Glutamatergic neuron (in vitro differentiated cells): ENCODE data around the gene CCDC3. TPM values are rescaled to one million over a fixed set of nuclear protein-coding genes. Genes with fewer than 3 reads are reported as not detected.

Source experiments
- DNase-seq: peaks from one replicate; pipeline ENCODE4 v3.0.0; 2022
- H3K27ac Mint-ChIP-seq: one replicate; pipeline ENCODE4 v1.8.0; 2020; ENCODE audit warnings: mild to moderate bottlenecking, mixed read lengths, inconsistent platforms; ENCODE audit not compliant: unreplicated experiment
- H3K27me3 Mint-ChIP-seq: one replicate; pipeline ENCODE4 v1.8.0; 2020; ENCODE audit warnings: mild to moderate bottlenecking, moderate library complexity, mixed read lengths, inconsistent platforms; ENCODE audit not compliant: unreplicated experiment
- H3K36me3 Mint-ChIP-seq: one replicate; pipeline ENCODE4 v1.8.0; 2020; ENCODE audit warnings: mild to moderate bottlenecking, mixed read lengths, inconsistent platforms; ENCODE audit not compliant: unreplicated experiment
- H3K4me1 Mint-ChIP-seq: one replicate; pipeline ENCODE4 v1.8.0; 2020; ENCODE audit warnings: mild to moderate bottlenecking, low read depth, mixed read lengths, inconsistent platforms; ENCODE audit not compliant: unreplicated experiment
- H3K4me3 Mint-ChIP-seq: one replicate; pipeline ENCODE4 v1.8.0; 2020; ENCODE audit warnings: mild to moderate bottlenecking, mixed read lengths, inconsistent platforms; ENCODE audit not compliant: unreplicated experiment
- H3K9me3 Mint-ChIP-seq: one replicate; pipeline ENCODE4 v1.8.0; 2020; ENCODE audit warnings: mild to moderate bottlenecking, moderate library complexity, mixed read lengths, inconsistent platforms; ENCODE audit not compliant: unreplicated experiment
- CTCF ChIP-seq: fragments of 200-600 bp; sonication (generic); IDR thresholded peaks from one replicate; pipeline ENCODE4 v1.5.0; 2021; ENCODE audit not compliant: partially characterized antibody, unreplicated experiment
- total RNA-seq: library from RNA; stranded (reverse); fragmentation: NEBNext Ultra II Directional; extraction: Animal tissue kit (Norgen Biotek cat#: 25700); gene quantifications from one replicate; pipeline ENCODE4 v1.2.1, GENCODE V29; 2021; ENCODE audit not compliant: unreplicated experiment

Gene CCDC3
- total RNA-seq, 1 donor from 2014 or later = 13.8 TPM

GRCh38 chr10:12906051-12906541, 95.4 kb downstream of the CCDC3 start:
- Mint-ChIP-seq H3K4me3 (no peak overlapping the region), H3K27ac (no peak overlapping the region), H3K9me3 (peaks cover 6% of the 10 kb centered on the region), H3K27me3 (no peaks in the 10 kb centered on the region), H3K36me3 (no peaks in the 10 kb centered on the region), H3K4me1 (peaks cover 12% of the 10 kb centered on the region)
- no peak for DNase-seq
- TF ChIP-seq CTCF = no peak

- Mint-ChIP-seq H3K9me3 (peaks cover 7% of the 10 kb centered on the region), H3K27ac (no peak overlapping the region), H3K4me1 (peaks cover 12% of the 10 kb centered on the region), H3K4me3 (no peak overlapping the region), H3K36me3 (no peaks in the 10 kb centered on the region), H3K27me3 (no peaks in the 10 kb centered on the region)
- TF ChIP-seq CTCF = no peak
- no peak for DNase-seq
Measured at GRCh38 chr10:12905067-12905466, 96.4 kb downstream of the CCDC3 start.

DNA sequence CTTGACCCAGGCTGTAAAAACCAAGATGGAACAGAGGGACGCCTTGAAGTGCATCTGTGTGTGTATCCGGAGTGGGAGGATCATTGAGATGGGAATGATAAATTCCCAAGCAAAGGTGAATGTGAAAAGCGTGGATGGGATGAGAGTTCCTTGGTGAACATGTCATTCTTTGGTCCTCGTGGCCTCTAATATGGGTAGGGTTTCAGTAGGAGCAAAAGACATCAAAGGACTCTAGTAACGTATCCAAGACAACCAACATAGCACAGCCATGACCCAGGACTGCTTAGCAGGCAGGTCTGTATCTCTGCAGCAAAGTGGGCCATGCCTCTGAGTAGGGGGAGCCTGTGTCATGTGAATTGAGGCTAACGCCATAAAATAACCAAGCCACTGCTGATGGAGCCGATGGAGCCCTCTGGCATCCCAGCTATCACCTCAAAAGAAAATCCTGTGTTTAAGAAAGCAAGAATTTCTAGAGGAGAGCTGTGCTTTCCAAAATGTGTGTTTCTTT, 98.6 kb downstream of the CCDC3 start:
- no peak overlapping the region for H3K4me3 Mint-ChIP-seq
- H3K4me1 Mint-ChIP-seq = peaks cover 10% of the 10 kb centered on the region
- H3K27me3 Mint-ChIP-seq = no peaks in the 10 kb centered on the region
- H3K27ac Mint-ChIP-seq = no peak overlapping the region
- TF ChIP-seq CTCF = no peak
- H3K36me3 Mint-ChIP-seq = peaks cover 6% of the 10 kb centered on the region
- no peak for DNase-seq
- peaks cover 7% of the 10 kb centered on the region for H3K9me3 Mint-ChIP-seq

DNA sequence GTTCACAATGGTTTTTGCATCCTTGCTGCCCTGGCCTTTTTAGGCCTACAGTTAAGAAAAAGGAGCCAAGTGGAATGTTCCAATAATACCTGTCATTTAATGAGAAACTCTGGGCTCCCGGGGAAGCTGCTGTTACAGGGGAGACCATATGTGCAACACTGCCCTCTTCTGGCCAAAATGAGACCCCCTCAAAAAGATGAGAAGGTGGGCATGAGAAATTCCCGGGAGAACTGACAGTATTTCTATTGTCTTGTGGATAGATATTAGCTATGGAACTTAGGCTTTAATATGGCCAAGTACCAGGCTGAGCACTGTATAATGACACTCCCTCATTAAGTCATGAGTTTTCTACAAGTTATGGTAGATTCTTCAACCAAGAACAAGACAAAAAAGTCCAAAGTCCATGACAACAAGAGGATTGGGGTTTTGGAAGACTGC, 99.4 kb downstream of the CCDC3 start:
- Mint-ChIP-seq H3K36me3 (peaks cover 6% of the 10 kb centered on the region), H3K27me3 (no peaks in the 10 kb centered on the region), H3K27ac (peak overlapping the region; percentile 31), H3K4me1 (peaks cover 6% of the 10 kb centered on the region), H3K4me3 (no peak overlapping the region), H3K9me3 (peaks cover 1% of the 10 kb centered on the region)
- peak; percentile 78 for TF ChIP-seq CTCF
- peak; percentile 67 for DNase-seq

DNA sequence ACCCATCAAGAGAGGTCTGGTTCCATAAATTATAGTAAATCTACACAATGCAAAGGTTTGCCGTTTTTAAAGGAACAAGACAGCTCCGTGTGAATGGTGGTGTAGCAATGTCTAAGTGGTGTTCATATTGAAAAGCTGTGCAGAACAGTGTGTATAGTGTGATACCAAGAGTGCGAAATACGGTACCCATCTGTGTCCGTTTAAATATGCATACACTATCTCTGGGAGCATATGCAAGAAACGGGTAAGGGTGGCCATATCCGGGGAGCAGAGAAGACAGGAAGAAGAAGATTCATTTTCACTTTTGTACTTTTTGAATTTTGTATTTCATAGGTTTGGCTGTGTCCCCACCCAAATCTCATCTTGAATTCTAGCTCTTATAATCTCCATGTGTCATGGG, 102.0 kb downstream of the CCDC3 start:
- H3K9me3 Mint-ChIP-seq = peaks cover 1% of the 10 kb centered on the region
- no peak for DNase-seq
- H3K27ac Mint-ChIP-seq = no peak overlapping the region
- peaks cover 6% of the 10 kb centered on the region for H3K4me1 Mint-ChIP-seq
- no peak overlapping the region for H3K4me3 Mint-ChIP-seq
- no peaks in the 10 kb centered on the region for H3K27me3 Mint-ChIP-seq
- TF ChIP-seq CTCF = no peak
- peaks cover 9% of the 10 kb centered on the region for H3K36me3 Mint-ChIP-seq
